Lung microvascular endothelial cell (primary cell): ENCODE data around the gene SLC4A9. TPM values are rescaled to one million over a fixed set of nuclear protein-coding genes. Genes with fewer than 3 reads are reported as not detected.
A peak's percentile ranks its signal among the peaks of the same experiment; 100 is the strongest.
"Not testable (repeated sequence)": the region's sequence is repeated elsewhere in the genome, so short reads cannot be mapped to it uniquely, and the experiment has no call there.

Experiments
- DNase-seq, 2 donors: peaks; one replicate each; pipeline versions ENCODE4 v3.0.0 to v3.0.0-alpha.2; 2010; ENCODE audit warnings: low read depth in 2 of 2
- total RNA-seq: library from RNA; depleted of rRNA; stranded (reverse); fragments of >200 nt; gene quantifications from 2 replicates; pipeline ENCODE4 v1.2.1, GENCODE V29; 2014

SLC4A9 gene
- total RNA-seq, 1 donor from 2014 or later: not detected

DNA sequence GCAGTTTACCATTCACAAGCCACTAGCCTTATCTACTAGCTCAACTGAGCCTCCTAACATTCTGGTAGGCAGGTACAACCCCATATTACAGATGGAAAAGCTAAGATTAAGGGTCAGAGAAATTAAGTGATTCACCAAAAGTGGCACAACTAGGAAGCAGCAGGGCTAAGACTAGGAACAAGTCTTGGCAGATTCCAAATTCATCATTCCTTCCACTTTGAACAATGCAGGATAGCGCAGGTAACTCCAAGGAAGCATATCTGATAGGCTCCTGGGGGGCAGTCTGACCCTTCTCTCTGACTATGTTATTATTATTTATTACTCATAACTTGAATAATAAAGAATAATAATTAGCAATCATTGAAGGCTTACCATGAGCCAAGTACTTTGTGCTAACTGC is 22.1 kb upstream of the SLC4A9 start:
- no peak for DNase-seq

DNA sequence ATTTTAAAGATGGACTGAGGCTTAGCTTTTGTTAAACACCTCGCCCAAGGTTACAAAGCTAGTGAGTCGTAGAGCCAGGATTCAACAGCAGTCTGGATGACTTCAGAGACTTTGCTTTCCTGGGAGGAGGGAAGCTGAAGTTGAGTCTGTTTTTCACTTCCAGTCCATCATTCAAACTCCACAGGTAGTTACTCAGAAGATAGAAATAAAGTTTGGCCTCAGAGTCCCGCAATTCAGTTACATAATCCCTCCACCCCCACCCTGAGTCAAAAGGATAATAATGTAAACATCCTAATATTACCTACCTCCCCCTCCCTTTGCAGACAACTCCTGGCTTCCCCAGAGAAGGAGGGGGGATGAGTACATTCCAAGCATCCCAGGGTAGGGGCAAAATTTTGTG is 21.7 kb upstream of the SLC4A9 start:
- DNase-seq: peak in 1 of 2 donors; percentile 42

DNA sequence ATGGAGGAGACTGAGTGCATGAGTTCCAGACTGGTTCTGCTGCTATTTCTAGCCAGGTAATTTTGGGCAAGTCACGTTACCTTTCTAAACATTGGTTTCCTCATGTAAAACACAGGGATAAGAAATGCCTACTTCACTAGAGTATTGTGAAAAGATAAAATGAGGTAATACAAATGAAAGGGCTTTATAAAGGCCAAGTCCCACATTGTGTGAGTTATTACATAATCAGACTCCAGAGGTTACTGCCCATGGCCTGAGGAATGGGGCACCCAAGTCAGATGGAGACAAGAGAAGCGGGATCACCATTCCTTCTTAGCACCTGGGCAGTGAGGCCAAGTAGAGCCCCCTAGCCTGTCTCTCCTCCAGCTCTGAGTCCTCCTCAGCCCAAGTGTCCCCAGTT is 21.1 kb upstream of the SLC4A9 start:
- DNase-seq: no peak

DNA sequence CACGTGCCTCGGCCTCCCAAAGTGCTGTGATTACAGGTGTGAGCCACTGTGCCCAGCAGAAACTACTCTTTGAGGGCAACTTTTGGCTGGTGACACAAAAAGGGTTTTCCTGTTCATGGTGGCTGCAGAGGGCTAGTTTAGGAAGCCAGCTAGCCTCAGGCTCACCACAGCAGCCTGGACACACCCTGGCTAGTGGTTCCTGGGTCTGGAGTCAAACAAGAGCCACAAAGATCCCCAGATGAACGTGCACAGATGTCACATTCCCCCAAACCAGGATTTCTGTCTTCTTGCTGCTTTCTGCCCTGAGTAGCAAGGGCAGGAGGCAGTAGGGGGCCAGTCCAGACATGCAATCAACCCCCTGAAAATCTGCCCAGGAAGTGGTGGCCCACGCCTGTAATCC is 20.4 kb upstream of the SLC4A9 start:
- no peak for DNase-seq

DNA sequence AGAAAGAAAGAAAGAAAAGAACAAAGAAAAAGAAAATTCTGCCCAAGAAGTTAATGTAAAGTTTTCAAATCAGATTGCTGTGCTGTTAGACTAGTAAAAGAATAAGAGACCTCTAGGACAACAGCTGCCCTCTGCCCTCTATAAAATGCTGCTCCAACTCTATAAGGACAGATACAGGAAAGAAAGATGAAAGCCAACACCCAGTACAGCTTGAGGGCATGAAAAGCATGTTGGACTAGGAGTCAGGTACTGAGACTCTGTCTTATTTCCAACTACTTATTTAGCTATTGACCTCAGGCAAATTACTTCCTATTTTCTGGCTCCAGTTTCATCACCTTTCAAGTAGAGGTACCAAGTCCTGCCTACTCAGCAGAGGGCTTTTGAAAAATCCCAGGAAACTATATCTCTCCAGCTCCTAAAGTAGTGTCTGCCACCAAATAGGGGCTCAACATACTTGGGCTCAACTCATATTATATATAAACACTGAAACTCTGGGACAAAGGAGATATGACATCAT is 19.3 kb upstream of the SLC4A9 start:
- no peak for DNase-seq

DNA sequence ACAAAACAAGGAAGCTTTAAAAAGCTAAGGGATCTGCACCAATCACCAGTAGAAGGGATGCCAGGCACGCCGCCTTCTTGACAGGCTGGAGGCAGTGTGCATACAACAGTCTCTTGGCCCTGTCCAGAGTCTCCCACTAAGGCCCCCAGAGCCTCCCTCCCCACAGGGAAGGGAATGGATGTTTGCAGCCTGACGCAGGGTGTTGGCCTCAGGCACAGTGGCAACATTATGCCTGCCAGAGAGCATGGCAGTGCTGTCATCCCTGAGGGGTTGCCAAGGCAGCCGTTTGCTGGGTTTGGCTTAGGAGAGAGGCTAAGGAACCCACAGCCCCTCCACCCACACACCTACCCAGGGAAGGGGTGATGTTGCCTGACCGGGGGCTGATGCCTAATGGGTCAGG is 18.4 kb upstream of the SLC4A9 start:
- DNase-seq: no peak

DNA sequence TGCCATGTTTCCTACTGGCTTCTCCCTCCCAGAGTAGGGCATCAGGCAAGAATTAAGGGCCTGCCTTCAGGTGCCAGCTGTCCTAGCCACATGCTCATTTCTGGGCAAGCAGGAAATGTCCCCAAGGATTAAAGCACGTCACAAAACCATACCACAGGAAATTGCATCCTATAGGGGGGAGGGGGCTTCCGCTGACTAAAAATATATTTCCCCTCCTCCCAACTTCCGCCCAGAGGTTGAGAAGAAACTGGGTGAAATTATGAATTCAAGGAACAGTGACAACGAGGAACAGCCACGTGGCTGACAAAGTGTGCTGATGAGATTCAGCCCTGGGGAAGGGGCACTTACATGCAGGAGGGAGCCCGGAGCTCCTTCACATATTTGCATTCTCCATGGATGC is 17.7 kb upstream of the SLC4A9 start:
- DNase-seq: peak in 1 of 2 donors; percentile 64

DNA sequence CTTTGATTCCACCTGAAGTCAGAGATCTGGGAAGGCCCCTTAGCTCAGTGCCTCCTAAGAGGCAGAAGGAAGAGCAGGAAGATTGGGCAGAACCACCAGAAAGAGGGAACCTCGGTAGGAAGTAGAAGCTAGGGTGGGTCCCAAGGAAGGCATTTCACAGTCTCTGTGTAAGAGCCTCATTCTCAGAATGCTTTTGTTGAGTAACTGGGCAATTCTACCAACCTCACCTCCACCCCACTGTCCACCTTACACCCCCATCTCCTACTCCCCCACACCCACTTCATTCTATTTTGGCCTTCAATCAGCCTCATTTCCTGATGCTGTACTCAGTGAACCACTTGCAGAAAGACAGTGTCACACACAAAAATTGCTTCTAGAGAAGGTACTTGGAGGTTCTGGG is 17.1 kb upstream of the SLC4A9 start:
- no peak for DNase-seq

DNA sequence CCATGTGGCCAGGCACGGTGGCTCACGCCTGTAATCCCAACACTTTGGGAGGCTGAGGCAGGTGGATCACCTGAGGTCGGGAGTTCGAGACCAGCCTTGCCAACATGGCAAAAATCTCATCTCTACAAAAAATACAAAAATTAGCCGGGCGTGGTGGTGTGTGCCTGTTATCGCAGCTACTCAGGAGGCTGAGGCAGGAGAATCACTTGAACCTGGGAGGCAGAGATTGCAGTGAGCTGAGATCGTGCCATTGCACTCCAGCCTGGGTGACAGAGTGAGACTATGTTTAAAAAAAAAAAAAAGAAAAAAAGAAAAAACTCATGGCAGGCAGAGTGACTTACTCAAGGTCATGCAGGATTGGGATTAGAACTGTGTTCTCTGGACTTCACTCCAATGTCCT is 16.1 kb upstream of the SLC4A9 start:
- not testable (repeated sequence) for DNase-seq

DNA sequence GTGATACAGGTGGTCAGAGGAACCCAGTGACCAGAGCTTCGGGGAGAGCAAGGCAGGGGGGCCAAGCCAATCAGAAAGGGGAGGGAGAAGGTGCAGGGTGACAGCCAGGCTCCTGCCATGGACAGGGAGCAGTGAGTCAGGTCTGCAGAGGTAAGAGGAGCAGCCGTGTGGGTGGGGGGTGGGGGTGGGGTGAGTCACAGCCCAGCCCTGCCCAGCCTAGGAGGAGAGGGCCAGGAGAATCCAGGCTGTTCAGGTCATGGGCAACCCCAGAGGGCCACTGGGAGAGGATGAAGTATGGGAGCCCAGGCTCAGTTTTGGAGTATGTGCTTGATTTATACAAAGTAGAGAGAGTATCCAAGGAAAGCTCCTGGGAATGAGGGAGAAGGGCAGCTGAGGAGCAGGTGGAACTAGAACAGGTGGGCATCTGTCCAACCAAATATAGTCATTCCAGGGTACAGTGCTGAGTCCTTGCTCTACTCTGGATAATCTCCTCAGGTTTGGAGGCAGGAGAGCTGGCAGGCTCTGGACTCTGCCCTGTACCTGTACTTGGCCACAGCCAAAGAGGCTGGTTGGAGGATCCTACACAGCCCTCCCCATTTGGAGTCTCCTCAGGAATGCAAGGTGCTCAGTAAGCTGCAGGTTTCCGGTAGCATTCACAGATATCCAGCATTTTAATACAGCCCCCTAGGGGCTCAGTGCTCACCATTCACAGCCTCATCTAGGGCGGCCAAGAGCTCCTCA is 15.1 kb upstream of the SLC4A9 start:
- peak; percentile 37 to 47 for DNase-seq

DNA sequence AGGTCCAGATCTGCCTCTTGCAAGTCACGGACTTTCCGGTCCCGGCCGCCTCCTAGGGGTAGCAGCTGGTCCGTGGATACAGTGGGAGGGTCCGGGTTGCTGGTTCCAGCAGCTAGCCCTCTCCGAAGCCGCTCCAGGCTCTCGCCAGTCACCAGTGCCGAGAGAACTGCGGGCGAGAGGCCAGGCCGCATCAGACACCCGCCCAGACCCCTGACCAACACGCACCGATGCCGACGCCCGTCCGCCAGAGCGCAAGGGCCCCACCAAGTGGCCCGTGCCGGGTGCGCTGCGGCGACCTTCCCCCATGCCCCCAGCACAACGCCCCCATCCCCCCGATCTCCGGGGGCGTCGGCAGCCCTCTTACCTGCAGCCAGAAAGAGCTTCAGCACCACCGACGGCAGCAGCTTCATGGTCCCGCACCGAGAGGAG is 14.1 kb upstream of the SLC4A9 start:
- peak; percentile 80 to 88 for DNase-seq

DNA sequence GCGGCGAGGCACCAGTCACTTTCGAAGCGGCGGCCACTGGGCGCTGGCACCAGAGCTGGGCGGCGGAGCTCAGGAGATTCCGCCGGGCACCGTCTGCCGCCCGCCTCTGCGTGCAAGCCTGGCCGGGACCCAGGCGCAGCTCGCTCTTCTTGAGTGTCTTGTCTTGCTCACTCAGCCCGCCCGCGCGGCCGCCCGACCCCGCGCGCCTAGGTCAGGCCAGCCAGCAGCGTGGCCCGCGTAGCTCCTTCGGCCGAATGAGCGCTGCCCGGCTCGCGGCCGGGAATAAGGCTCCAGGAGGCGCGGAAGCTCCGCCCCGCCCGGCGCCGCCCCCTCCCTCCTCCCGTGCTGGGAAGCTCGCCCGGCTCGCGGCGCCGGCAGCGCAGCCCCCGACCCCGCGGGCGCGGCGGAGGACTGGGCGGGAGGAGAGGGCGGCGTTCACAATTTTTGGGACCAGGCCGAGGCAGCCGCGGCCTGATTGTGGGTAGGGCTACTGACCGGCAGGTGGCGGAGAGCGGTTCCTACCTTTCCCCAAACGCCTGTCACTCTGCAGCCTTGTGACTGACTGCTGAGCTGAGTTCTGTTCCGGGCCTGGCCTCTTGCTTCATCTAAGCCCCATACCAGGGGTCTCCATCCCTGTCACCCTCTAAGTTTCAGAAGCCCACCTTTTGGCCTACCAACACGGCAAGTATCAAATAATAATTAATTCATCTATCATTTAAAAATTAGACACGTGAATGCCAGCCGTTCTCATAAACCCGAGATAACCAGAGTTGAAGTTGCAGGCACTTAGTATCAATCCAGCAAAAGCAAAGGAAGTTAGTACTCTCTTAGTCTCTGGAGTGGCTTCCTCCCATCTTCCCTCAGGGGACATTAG is 13.4 kb upstream of the SLC4A9 start, which contains the start of gene HBEGF:
TSS of gene HBEGF (minus strand) at position 256 of the 874 bp plus-strand sequence. CDS start 275 bp downstream, outside the sequence.
- DNase-seq: peak; percentile 82 to 88

DNA sequence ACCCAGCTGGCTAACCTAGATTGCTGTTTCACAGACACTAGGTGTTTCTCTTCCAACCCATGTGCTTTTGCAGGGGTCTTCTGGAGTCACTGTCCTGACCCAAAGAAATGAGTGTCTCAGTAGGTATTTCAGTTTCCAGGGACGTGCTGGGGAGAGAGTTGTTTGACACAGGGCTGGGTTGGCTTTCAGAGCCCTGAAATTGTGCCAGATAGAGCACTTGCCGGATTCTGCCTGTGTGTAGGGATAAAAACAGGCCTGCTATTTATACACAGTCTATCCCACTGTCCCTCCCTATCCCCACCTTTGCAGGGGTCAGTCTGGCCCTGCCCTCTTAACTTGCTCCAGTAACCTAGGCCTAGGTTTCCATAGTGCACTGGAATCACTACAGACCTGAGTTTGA is 12.6 kb upstream of the SLC4A9 start:
- no peak for DNase-seq

DNA sequence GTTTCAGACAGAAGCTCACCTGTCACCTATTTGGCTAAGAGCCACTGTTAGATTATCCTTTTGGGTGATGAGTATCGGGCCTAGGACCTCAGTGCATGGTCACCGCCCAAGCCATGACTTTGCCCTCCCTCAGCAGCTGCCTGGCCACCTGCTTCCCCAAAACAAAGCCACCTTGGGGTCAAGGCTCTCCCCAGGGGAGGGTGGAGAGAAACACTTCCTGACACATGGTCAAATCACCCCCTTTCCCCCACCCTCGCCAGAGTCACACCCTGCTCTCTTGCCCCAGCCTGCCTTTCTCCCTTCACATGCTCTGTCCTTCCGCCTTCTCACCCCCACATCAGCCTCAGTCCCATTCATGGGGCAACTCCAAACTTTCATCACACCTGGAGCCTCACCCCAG is 11.9 kb upstream of the SLC4A9 start:
- DNase-seq: no peak

DNA sequence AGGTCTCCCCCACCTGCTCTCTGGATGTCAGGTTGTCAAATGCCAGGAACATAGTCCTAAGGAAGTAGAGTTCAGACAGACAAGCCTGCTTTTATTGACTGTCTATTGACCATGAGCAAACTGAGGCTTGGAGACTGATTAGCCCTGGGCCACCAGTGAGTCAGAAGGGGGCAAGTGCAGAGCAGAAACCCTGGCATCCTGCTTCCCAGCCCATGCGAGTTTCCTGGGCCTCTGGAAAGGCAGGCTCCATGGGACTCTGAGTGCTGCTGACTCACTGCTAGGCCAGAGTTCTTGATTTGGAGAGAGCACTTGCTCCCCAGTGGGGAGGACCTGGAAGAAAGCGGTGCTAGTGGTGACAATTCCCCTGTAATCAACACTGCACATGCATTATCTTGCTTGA is 10.8 kb upstream of the SLC4A9 start:
- no peak for DNase-seq

DNA sequence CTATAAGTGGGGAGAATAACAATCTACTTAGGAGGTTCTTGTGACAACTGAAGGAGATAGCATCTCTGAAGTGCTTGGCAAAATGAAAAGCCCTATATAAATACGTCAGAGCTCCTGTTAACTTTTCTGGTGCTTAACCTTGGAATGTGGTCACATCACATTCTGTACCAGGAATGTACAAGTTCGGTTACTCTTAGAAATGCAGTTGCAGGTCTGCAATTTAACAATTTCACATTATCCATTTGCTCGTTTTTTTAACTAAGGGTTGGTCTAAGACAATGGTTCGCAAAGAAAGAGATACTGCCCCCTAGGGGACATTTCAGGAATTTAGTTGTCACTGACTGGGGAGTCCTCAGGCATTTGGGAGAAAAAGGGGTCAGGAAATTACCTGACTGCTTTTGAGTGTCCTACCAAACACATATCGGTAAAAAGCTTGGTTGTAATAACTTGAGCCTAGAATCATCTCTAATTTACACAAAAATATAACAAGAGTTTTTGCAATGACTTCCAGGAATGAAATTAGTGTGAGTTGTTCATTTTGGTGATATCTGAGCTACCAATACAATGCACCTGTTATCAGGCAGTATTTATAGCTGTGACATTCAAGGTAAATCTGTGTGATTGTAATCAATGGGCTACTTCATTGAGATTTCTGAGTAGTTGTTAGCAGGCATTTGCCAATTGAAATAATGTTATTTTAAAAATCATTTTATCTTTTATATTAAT is 8.2 kb upstream of the SLC4A9 start:
- DNase-seq: peak; percentile 72 to 73

DNA sequence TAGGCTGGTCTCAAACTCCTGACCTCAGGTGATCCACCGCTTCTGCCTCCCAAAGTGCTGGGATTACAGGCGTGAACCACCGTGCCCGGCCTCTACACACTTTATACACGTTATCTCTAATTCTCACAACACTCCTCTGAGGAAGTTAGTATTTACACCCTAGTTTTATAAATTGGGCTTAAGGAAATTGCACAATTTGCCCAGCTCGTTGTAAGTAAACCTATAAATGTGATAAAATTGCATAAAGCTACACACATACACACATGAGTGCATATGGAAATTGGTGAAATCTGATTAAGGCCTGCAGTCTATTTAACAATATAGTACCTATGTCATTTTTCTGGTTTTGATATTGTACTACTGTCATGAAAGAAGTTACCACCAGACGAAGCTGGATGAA is 4.4 kb upstream of the SLC4A9 start:
- no peak for DNase-seq

DNA sequence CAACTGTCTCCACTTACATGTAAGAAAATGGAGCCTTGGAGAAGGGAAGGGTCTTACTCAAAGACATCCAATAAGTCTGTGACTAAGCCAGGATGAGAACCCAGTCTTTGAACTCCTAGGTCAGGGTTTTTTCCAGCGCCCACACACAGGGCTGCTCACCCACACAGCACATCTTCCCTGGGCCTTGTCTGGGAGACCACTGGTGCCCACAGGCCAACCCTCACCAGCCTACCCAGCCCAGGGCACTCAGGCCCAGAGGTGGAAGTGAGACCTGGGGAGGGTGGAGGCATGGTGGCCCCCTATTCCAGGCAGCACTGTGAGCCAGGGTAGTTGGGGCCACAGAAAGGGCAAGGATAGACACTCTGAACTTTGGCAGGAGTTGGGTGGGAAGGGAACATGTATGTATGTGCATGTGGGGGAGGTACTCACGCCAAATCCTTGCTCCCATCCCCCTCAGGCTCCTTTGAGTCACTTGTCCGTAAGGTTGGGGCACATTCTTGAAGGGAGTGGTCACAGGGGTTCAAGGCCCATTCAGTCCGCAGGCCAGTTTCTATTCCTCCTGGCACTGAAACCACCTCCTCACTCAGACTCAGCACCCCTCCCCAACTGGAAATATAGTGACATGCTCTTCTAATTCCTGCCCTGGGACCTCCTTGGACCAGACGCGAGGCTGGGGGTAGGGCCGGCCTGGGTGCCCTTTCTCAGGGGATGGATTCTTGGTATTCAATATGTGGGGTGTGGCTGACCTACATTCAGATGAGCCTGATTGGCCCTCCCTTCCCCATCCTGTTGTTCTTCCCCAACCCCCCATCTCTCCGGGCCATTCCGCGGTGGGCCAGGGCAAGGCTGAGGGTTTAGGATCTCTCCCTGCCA is 2.9 kb upstream of the SLC4A9 start:
- no peak for DNase-seq

DNA sequence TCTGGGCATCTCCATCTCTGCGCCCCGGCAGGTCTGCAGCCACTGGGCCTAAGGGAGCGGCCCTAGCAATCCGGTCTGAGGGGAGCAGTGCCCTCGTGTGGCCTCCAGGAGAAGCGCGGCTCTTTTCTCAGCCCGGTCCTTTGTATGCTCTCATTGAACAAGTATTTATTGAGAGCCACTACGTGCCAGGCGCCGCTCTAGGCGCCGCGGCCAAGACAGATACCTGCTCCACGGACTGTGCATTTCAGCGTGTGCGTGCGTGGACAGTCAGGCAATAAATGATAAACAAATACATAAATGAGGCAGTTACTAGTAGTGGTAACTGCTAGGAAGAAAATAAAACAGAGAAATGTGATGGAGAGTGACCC is 2.3 kb upstream of the SLC4A9 start:
- DNase-seq: peak; percentile 87 to 89

DNA sequence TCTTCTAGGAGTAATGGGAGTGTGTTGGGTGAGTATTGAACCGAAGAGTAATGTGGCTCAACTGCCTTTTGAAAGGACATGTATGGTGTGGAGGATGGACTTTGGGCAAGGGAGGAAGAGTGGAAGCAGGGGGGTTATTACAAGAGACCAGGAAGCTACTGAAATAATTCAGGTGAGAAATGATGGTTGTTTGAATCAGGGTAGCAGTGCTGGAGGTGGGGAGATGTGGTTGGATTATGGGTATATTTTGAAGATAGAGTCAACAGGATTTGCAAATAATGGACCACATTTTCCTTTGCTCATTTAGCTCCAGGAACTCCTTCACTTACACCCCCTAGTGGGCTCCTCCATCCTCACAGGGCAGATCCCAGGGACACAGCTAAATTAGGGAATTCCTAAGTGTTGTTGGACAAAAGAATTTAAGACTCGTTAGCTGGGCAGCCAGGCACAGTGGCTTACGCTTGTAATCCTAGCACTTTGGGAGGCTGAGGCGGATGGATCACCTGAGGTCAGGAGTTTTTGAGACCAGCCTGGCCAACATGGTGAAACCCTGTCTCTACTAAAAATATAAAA is 1.2 kb upstream of the SLC4A9 start:
- peak in 1 of 2 donors; percentile 52 for DNase-seq
